Astrocyte of the cerebellum (primary cell): ENCODE data around the gene GMDS.

Experiments used
- DNase-seq: peaks from one replicate; pipeline ENCODE4 v3.0.0-alpha.2; 2011; ENCODE audit warnings: low read depth
- H3K4me3 ChIP-seq: 2 replicates; pipeline ENCODE4 v1.5.1; 2011; ENCODE audit warnings: mild to moderate bottlenecking, low read depth, low read length, moderate library complexity
- in situ Hi-C: cut with HindIII; loops from 2 replicates; pipeline ENCODE4 v1.10.0; 2017; ENCODE audit warnings: low sequenced_read_pairs
- TF ChIP-seq, protein P1 (sequence below): IDR thresholded peaks from 2 replicates; pipeline ENCODE4 v1.5.1; 2012; ENCODE audit warnings: low read length, low read depth, moderate library complexity, mild to moderate bottlenecking; ENCODE audit errors: missing control alignments

The GMDS gene

DNA sequence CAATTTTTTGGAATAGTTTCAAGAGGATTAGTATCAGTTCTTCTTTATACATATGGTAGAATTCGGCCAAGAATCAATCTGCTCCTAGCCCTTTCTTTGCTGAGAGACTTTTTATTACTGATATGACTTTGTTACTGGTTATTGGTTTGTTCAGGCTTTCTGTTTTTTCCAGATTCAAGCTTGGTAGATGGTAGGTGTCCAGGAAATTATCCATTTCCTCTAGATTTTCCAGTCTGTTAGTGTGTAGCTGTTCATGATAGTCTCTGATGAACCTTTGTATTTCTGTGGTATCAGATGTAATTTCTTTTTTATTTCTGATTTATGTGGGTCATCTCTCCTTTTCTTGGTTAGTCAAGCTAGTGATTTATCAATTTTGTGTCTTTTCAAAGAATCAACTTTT lies 167.6 kb downstream of the GMDS start:
- no peak overlapping the region for H3K4me3 ChIP-seq
- TF ChIP-seq, protein P1, sequence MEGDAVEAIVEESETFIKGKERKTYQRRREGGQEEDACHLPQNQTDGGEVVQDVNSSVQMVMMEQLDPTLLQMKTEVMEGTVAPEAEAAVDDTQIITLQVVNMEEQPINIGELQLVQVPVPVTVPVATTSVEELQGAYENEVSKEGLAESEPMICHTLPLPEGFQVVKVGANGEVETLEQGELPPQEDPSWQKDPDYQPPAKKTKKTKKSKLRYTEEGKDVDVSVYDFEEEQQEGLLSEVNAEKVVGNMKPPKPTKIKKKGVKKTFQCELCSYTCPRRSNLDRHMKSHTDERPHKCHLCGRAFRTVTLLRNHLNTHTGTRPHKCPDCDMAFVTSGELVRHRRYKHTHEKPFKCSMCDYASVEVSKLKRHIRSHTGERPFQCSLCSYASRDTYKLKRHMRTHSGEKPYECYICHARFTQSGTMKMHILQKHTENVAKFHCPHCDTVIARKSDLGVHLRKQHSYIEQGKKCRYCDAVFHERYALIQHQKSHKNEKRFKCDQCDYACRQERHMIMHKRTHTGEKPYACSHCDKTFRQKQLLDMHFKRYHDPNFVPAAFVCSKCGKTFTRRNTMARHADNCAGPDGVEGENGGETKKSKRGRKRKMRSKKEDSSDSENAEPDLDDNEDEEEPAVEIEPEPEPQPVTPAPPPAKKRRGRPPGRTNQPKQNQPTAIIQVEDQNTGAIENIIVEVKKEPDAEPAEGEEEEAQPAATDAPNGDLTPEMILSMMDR = no peak
- DNase-seq = no peak
- in situ Hi-C loops = no loop called here

DNA sequence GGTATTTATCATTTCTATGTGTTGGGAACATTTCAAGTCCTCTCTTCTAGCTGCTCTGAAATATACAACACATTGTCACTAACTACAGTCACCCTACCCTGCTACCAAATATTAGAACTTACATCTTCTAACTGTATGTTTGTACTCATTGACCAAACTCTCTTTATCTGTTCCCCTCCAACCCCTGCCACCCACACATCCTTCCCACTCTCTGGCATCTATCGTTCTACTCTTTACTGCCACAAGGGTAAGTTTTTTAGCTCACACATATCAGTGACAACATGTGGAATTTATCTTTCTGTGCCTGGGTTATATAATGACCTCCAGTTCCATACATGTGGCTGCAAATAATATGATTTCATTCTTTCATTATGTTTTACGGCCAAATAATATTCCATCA lies 171.9 kb downstream of the GMDS start:
- TF ChIP-seq, protein P1 = no peak
- DNase-seq = no peak
- in situ Hi-C loops = no loop called here
- H3K4me3 ChIP-seq = no peak overlapping the region

DNA sequence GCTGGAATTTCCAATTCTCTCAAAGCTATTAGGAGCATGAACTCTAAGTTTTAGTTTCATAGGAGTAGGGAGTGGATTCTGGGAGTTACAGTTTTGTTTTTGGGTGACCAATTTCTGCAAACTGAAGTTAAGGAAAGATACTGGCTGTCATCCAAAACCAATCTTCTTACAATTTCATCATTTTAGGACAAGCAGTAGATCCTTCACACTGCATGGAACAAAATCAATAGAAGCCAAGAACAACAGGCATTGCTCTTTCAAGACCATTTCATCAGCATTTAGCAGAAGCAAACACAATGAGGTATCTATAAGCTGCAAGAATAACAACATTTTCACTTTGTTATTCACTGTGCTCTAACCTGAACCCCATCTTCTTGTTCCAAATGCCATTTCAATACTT lies 173.0 kb downstream of the GMDS start:
- DNase-seq = peak; percentile 29
- in situ Hi-C loops = no loop called here
- H3K4me3 ChIP-seq = no peak overlapping the region
- TF ChIP-seq, protein P1 = no peak

DNA sequence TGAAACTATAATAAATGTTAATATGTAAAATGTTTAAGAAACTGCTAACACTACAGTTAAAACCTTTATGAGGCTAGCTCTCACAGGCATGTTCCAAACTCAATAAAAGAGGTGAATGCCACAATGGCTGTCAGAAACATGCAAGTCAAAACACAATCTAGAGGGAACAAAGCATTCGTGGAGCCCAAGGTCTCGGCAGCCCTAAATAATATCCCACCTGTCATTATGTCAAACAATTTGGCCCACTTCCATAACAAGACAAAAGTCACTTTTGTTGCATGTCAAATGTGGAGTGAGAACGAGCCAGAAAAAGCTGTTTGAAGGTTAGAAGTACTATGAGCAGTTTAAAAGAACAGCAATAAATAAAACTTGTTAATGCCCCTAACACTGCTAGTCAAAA lies 181.9 kb downstream of the GMDS start:
- in situ Hi-C loops = no loop called here
- no peak for DNase-seq
- TF ChIP-seq, protein P1 = no peak
- H3K4me3 ChIP-seq = no peak overlapping the region

DNA sequence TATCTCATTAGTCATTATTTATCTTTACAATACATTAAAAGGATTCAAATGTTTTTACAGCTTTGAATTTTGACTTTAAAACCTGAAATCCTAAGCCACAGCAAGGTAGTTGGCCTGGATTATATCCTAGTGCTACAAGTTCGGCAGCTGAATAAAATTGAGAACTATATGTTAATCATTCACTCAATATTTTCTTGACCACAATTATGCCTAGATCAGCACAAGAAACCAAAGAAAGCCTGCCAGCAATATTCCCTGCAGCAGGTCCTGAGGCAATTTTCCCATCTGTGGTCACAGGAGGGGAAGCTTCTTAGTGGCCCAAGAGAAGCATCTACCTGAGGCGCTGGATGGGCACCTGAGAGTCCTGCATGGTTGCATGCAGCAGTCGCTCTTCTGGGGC lies 183.5 kb downstream of the GMDS start:
- DNase-seq = peak; percentile 57
- in situ Hi-C loops = no loop called here
- TF ChIP-seq, protein P1 = no peak
- no peak overlapping the region for H3K4me3 ChIP-seq

DNA sequence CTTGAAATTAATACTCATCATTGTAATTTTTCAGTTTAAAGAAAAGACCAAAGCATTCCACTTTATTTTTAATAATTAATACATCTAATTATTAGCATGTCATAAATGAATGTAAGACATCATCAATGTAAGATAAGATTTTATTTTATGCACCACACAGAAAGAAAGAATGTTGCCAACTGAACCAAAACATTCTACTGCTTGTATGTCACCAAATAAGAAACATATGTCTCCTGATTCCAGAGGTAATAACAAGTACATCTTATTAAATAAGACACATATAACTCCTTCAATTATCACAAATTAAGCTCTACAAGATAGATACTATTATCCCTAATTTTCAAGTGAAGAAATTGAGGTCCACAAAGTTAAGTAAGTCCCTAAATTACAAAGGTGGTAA lies 189.5 kb downstream of the GMDS start:
- DNase-seq = no peak
- H3K4me3 ChIP-seq = no peak overlapping the region
- in situ Hi-C loops = no loop called here
- TF ChIP-seq, protein P1 = no peak

DNA sequence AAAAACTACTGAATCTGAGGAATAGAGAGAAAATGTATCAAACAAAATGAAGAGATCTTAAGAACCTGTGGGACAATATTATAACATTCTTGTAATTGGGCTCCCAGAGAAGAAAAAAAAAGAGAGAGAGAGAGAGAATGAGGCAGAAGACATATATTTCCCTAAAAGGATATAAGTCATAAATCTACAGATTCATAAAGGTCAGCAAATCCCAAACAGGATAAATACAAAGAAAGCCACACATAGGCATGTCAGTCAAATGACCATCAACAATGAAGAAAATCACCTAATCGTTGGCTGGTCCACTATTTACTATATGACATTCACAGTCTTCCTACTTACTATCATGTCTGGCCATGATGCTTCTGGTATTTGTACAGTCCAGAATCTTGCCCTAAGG lies 190.3 kb downstream of the GMDS start:
- no peak for DNase-seq
- TF ChIP-seq, protein P1 = no peak
- no peak overlapping the region for H3K4me3 ChIP-seq
- in situ Hi-C loops = no loop called here
